CD8-positive, alpha-beta memory T cell (primary cell): ENCODE data around the gene NOP56. TPM values are rescaled to one million over a fixed set of nuclear protein-coding genes. Genes with fewer than 3 reads are reported as not detected.

Experiments used
- CTCF ChIA-PET: fragments of 350-600 bp; sonication (Branson Sonifier 250); formaldehyde crosslinking; loops from one replicate; lab custom pipeline; 2021; ENCODE audit warnings: antibody characterized with exemption; lab: Charles Lee
- POLR2A ChIA-PET: fragments of 350-600 bp; sonication (Branson Sonifier 250); formaldehyde crosslinking; loops from one replicate; lab custom pipeline; 2021; ENCODE audit warnings: antibody characterized with exemption; lab: Charles Lee
- DNase-seq, 5 donors: peaks; one replicate each; pipeline versions ENCODE4 v3.0.0 to v3.0.0-alpha.2; 2020 to 2022; ENCODE audit warnings: mixed read lengths in 1 of 5
- H3K27ac ChIP-seq: one replicate; pipeline ENCODE4 v1.7.0; 2013; ENCODE audit warnings: low read depth, mild to moderate bottlenecking, low read length, moderate library complexity
- H3K27me3 ChIP-seq: 2 replicates; pipeline ENCODE4 v1.7.0; 2013; ENCODE audit warnings: low read length, mild to moderate bottlenecking; ENCODE audit not compliant: insufficient read depth, poor library complexity, severe bottlenecking
- H3K36me3 ChIP-seq: 2 replicates; pipeline ENCODE4 v1.7.0; 2013; ENCODE audit warnings: mild to moderate bottlenecking, low read length, moderate library complexity; ENCODE audit not compliant: insufficient read depth
- H3K4me1 ChIP-seq: 2 replicates; pipeline ENCODE4 v1.7.0; 2013; ENCODE audit warnings: mild to moderate bottlenecking, low read length, moderate library complexity; ENCODE audit not compliant: insufficient read depth
- H3K4me3 ChIP-seq: 2 replicates; pipeline ENCODE4 v1.7.0; 2013; ENCODE audit warnings: mild to moderate bottlenecking, low read length
- H3K9me3 ChIP-seq: 2 replicates; pipeline ENCODE4 v1.7.0; 2013; ENCODE audit warnings: mild to moderate bottlenecking, low read length
- H3K27ac Mint-ChIP-seq, 8 donors: one replicate each; pipeline ENCODE4 v1.8.0; 2020 to 2021; ENCODE audit warnings: mixed read lengths in 8 of 8, mild to moderate bottlenecking in 6 of 8, inconsistent platforms in 3 of 8, moderate library complexity in 3 of 8
- H3K27me3 Mint-ChIP-seq, 2 donors: one replicate each; pipeline ENCODE4 v1.8.0; 2020 to 2021; ENCODE audit warnings: mixed read lengths in 2 of 2, mild to moderate bottlenecking in 1 of 2, moderate library complexity in 1 of 2
- H3K36me3 Mint-ChIP-seq, 3 donors: one replicate each; pipeline ENCODE4 v1.8.0; 2020 to 2021; ENCODE audit warnings: mixed read lengths in 3 of 3, inconsistent platforms in 1 of 3, mild to moderate bottlenecking in 1 of 3
- H3K4me1 Mint-ChIP-seq, 3 donors: one replicate each; pipeline ENCODE4 v1.8.0; 2020 to 2021; ENCODE audit warnings: mixed read lengths in 3 of 3, inconsistent platforms in 1 of 3, mild to moderate bottlenecking in 1 of 3
- H3K4me3 Mint-ChIP-seq, 7 donors: one replicate each; pipeline ENCODE4 v1.8.0; 2020 to 2021; ENCODE audit warnings: mixed read lengths in 7 of 7, mild to moderate bottlenecking in 6 of 7, moderate library complexity in 4 of 7, inconsistent platforms in 2 of 7
- H3K9me3 Mint-ChIP-seq, 5 donors: one replicate each; pipeline ENCODE4 v1.8.0; 2020 to 2022; ENCODE audit warnings: mixed read lengths in 5 of 5, mild to moderate bottlenecking in 3 of 5, moderate library complexity in 2 of 5, inconsistent platforms in 1 of 5
- polyA plus RNA-seq: library from polyadenylated mRNA; unstranded; fragments of 300-500 nt; fragmentation: Illumina TruSeq; gene quantifications from one replicate; pipeline ENCODE4 v1.2.3, GENCODE V29; 2021
- total RNA-seq, 2 experiments: library from RNA; stranded (reverse); gene quantifications; one replicate each; pipeline ENCODE4 v1.2.3, GENCODE V29; 2021

The NOP56 gene
- total and polyA plus RNA-seq, 3 experiments from 2014 or later: 106 to 920 (median 888) TPM

DNA sequence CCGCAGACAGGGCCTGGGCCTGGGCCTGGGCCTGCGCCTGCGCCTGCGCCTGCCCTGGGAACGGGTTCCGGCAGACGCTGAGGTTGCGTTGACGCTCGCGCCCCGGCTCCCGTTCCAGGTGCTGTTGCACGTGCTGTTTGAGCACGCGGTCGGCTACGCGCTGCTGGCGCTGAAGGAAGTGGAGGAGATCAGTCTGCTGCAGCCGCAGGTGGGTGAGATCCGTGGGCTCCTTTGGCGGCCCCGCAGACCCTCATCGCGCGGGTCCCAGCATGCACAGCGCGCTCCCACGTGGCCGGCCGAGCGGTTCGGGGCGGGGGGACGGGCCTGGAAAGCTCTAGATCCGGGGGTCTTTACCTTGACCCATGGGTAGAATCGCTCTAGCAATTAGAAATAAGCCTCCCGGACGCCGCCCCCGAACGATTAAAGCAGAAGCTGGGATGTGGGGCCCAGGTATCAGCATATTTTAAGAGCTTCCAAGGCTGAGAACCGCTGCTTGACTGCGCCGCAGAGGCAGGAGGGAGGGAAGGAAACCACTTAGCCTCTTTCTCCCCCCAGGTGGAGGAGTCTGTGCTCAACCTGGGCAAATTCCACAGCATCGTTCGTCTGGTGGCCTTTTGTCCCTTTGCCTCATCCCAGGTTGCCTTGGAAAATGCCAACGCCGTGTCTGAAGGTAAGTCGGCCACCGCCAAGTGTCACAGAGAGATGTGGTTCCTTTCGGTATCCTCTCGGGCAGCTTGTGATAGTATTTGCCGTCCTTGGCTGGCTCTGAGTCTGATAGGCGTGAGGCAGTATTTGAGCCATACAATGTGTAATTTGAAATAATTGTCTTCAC is 508 bp downstream of the NOP56 start:
- H3K36me3 ChIP-seq: peaks cover 41% of the 10 kb centered on the region
- H3K4me3 Mint-ChIP-seq: peak overlapping the region; percentile 87 to 94 (median 90)
- no peaks in the 10 kb centered on the region for H3K9me3 ChIP-seq
- CTCF ChIA-PET: interaction anchor here (0.6 to 2.7 kb wide), 8 partner anchors 11 to 187 kb away, joined by 3 to 21 read pairs (median 4); partner anchors contain the start of genes IDH3B and SNRPB
- POLR2A ChIA-PET: interaction anchor here (0.8 to 5.0 kb wide), 6 partner anchors 11 to 220 kb away, joined by 3 to 70 read pairs (median 7); partner anchors contain the start of genes IDH3B and SNRPB
- peak overlapping the region; percentile 96 for H3K4me3 ChIP-seq
- peak overlapping the region; percentile 81 for H3K27ac ChIP-seq
- no peaks in the 10 kb centered on the region for H3K27me3 ChIP-seq
- peak in 1 of 5 donors; percentile 41 for DNase-seq
- H3K27me3 Mint-ChIP-seq: peaks cover 0 to 2% of the 10 kb centered on the region in 2 donors
- no peaks in the 10 kb centered on the region for H3K9me3 Mint-ChIP-seq
- H3K4me1 Mint-ChIP-seq: peaks cover 28 to 46% (median 30%) of the 10 kb centered on the region in 3 donors
- H3K27ac Mint-ChIP-seq: peak overlapping the region; percentile 76 to 87 (median 84)
- H3K36me3 Mint-ChIP-seq: peaks cover 18 to 49% (median 20%) of the 10 kb centered on the region in 3 donors
- H3K4me1 ChIP-seq: peaks cover 28% of the 10 kb centered on the region

DNA sequence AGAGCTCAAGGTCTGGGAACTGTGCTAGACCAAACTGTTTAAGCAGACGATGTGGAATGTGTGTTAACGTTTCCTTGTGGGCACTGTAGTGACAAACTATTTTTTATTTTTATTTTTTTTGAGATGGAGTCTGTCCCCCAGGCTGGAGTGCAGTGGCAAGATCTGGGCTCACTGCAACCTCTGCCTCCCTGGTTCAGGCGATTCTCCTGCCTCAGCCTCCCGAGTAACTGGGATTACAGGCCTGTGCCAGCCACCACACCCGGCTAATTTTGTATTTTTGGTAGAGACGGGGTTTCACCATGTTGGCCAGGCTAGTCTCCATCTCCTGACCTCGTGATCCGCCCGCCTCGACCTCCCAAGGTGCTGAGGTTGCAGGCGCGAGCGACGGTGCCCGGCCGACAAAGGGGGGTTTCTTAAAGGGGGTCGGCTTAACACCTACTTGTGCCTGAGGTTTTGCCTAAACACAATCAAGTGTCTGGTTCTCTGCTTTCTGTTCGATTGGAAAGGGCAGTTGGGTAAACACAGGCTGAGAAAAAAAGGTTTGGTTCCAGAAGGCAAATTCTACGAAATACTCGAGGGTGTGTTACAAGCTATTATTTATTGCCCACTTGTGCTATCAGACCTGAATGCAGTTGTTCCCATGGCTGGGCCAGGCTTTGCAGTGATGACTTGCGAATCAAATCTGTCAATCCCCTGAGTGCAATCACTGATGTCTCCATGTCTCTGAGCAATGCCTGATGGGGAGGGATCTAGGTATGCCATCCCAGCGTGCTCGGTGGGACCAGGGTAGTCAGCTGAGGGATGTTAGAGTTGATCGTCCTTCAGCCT is 1.3 kb downstream of the NOP56 start:
- peaks cover 28% of the 10 kb centered on the region for H3K4me1 ChIP-seq
- H3K9me3 Mint-ChIP-seq: no peaks in the 10 kb centered on the region
- ChIA-PET CTCF (interaction anchor here (0.6 to 2.7 kb wide), 4 partner anchors 10 to 186 kb away, joined by 3 to 21 read pairs (median 3); partner anchors contain the start of gene IDH3B), POLR2A (interaction anchor here (0.8 to 5.0 kb wide), 4 partner anchors 10 to 219 kb away, joined by 3 to 70 read pairs (median 13); partner anchors contain the start of genes IDH3B and SNRPB)
- DNase-seq: no peak
- peak overlapping the region; percentile 96 for H3K4me3 ChIP-seq
- no peaks in the 10 kb centered on the region for H3K27me3 ChIP-seq
- H3K4me1 Mint-ChIP-seq: peaks cover 28 to 46% (median 30%) of the 10 kb centered on the region in 3 donors
- peak overlapping the region; percentile 76 to 94 (median 85) for H3K27ac Mint-ChIP-seq
- no peaks in the 10 kb centered on the region for H3K9me3 ChIP-seq
- H3K27ac ChIP-seq: peak overlapping the region; percentile 81
- peaks cover 18 to 57% (median 21%) of the 10 kb centered on the region in 3 donors for H3K36me3 Mint-ChIP-seq
- peaks cover 50% of the 10 kb centered on the region for H3K36me3 ChIP-seq
- H3K27me3 Mint-ChIP-seq: peaks cover 0 to 3% of the 10 kb centered on the region in 2 donors
- H3K4me3 Mint-ChIP-seq: peak overlapping the region; percentile 87 to 94 (median 90)

DNA sequence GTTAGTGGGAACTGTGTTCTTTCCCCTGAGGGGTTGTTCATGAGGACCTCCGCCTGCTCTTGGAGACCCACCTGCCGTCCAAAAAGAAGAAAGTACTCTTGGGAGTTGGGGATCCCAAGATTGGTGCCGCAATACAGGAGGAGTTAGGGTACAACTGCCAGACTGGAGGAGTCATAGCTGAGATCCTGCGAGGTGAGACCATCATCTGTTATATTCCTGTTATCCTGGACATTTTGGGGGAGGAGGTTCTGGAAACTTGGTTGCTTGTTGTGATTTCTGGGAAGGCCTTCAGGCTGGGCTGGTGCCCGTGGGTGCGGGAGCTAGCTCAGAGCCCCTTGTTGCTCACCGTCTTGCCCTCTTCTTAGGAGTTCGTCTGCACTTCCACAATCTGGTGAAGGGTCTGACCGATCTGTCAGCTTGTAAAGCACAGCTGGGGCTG is 2.0 kb downstream of the NOP56 start:
- H3K4me1 ChIP-seq: peaks cover 28% of the 10 kb centered on the region
- H3K27ac Mint-ChIP-seq: peak overlapping the region in 7 of 8 donors; percentile 59 to 94 (median 82)
- no peaks in the 10 kb centered on the region for H3K9me3 ChIP-seq
- H3K27me3 Mint-ChIP-seq: peaks cover 0 to 4% of the 10 kb centered on the region in 2 donors
- H3K36me3 ChIP-seq: peaks cover 56% of the 10 kb centered on the region
- H3K27ac ChIP-seq: peak overlapping the region; percentile 81
- no peak overlapping the region for H3K4me3 ChIP-seq
- H3K4me3 Mint-ChIP-seq: peak overlapping the region; percentile 87 to 94 (median 90)
- H3K36me3 Mint-ChIP-seq: peaks cover 18 to 63% (median 24%) of the 10 kb centered on the region in 3 donors
- H3K4me1 Mint-ChIP-seq: peaks cover 27 to 46% (median 30%) of the 10 kb centered on the region in 3 donors
- no peaks in the 10 kb centered on the region for H3K9me3 Mint-ChIP-seq
- H3K27me3 ChIP-seq: no peaks in the 10 kb centered on the region
- ChIA-PET CTCF (interaction anchor here (1.3 kb wide), 1 partner anchor 89 kb away, joined by 3 read pairs; no protein-coding TSS in a partner anchor), POLR2A (interaction anchor here (5.0 kb wide), 1 partner anchor 10 kb away, joined by 70 read pairs; the partner anchor contains the start of gene IDH3B)
- no peak for DNase-seq

DNA sequence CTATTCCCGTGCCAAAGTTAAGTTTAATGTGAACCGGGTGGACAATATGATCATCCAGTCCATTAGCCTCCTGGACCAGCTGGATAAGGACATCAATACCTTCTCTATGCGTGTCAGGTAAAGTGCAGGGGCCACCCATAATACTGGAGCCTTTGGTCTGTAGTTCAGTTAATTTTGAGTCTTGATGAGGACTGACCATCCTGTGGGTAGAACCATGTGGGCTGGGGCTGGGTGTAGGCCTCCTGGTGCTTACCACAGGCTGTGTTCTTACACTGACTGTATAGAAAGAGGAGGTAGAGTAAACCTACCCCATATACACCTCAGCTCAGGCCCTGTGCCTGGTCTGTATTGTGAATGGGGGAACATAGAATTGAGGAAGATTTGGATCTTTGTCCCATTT is 2.4 kb downstream of the NOP56 start:
- Histone ChIP-seq H3K4me3 (no peak overlapping the region), H3K27me3 (no peaks in the 10 kb centered on the region), H3K27ac (no peak overlapping the region), H3K9me3 (no peaks in the 10 kb centered on the region), H3K4me1 (peaks cover 28% of the 10 kb centered on the region), H3K36me3 (peaks cover 60% of the 10 kb centered on the region)
- ChIA-PET POLR2A (interaction anchor here (5.0 kb wide), 1 partner anchor 9 kb away, joined by 70 read pairs; the partner anchor contains the start of gene IDH3B), CTCF (no interaction called here)
- peaks cover 0 to 4% of the 10 kb centered on the region in 2 donors for H3K27me3 Mint-ChIP-seq
- peaks cover 18 to 68% (median 28%) of the 10 kb centered on the region in 3 donors for H3K36me3 Mint-ChIP-seq
- peaks cover 26 to 42% (median 30%) of the 10 kb centered on the region in 3 donors for H3K4me1 Mint-ChIP-seq
- H3K27ac Mint-ChIP-seq: peak overlapping the region; percentile 59 to 94 (median 83)
- H3K9me3 Mint-ChIP-seq: no peaks in the 10 kb centered on the region
- no peak for DNase-seq
- peak overlapping the region; percentile 87 to 94 (median 90) for H3K4me3 Mint-ChIP-seq

DNA sequence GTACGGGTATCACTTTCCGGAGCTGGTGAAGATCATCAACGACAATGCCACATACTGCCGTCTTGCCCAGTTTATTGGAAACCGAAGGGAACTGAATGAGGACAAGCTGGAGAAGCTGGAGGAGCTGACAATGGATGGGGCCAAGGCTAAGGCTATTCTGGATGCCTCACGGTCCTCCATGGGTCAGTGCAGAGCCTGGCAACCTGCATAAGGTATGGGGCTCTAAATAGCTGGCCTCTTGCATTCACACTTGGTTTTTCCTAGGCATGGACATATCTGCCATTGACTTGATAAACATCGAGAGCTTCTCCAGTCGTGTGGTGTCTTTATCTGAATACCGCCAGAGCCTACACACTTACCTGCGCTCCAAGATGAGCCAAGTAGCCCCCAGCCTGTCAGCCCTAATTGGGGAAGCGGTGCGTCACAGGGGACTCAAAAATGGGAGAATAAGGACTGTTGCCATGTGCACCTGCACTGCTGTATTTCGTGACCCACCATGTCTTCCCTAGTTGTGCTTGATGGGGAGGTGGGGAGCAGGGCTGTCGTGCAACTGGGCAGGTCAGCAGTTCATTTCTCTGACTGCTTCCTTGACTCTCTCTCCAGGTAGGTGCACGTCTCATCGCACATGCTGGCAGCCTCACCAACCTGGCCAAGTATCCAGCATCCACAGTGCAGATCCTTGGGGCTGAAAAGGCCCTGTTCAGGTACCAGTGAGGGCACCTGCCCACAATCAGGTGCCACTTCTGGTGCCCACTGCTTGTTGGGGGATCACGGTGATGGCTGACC is 3.1 kb downstream of the NOP56 start:
- Histone ChIP-seq H3K36me3 (peaks cover 67% of the 10 kb centered on the region), H3K4me3 (no peak overlapping the region), H3K4me1 (peaks cover 28% of the 10 kb centered on the region), H3K9me3 (no peaks in the 10 kb centered on the region), H3K27ac (no peak overlapping the region), H3K27me3 (no peaks in the 10 kb centered on the region)
- ChIA-PET CTCF (interaction anchor here (2.1 kb wide), 1 partner anchor 8 kb away, joined by 6 read pairs; no protein-coding TSS in a partner anchor), POLR2A (interaction anchor here (5.0 kb wide), 1 partner anchor 9 kb away, joined by 70 read pairs; the partner anchor contains the start of gene IDH3B)
- Mint-ChIP-seq H3K4me1 (peaks cover 24 to 36% (median 27%) of the 10 kb centered on the region in 3 donors), H3K9me3 (no peaks in the 10 kb centered on the region), H3K36me3 (peaks cover 18 to 75% (median 28%) of the 10 kb centered on the region in 3 donors), H3K4me3 (peak overlapping the region in 1 of 7 donors; percentile 60), H3K27me3 (peaks cover 0 to 4% of the 10 kb centered on the region in 2 donors), H3K27ac (peak overlapping the region in 5 of 8 donors; percentile 23 to 91 (median 82))
- no peak for DNase-seq

DNA sequence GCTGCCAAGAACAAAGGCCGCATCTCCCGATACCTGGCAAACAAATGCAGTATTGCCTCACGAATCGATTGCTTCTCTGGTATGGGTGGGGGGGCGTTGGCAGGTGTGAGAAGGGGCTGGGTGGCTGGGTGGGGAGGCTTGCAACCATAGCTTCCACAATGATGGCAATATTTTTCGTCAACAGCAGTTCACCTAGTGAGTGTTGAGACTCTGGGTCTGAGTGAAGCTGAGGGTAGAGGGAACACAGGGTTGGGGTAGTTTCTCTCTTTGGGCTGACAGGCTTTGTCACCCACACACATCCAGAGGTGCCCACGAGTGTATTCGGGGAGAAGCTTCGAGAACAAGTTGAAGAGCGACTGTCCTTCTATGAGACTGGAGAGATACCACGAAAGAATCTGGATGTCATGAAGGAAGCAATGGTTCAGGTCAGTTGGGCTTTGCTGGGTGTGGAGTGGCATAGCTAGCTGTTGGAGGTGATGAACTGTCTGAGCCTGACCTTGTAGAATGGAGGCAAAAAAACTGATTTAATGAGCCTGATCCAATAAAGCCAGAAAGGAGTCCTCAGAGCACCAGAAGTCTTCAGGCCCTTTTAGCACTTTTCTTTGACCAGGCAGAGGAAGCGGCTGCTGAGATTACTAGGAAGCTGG is 4.2 kb downstream of the NOP56 start:
- peak overlapping the region in 2 of 7 donors; percentile 48 to 60 for H3K4me3 Mint-ChIP-seq
- peaks cover 76% of the 10 kb centered on the region for H3K36me3 ChIP-seq
- ChIA-PET POLR2A (no interaction called here), CTCF (interaction anchor here (2.1 kb wide), 1 partner anchor 9 kb away, joined by 6 read pairs; no protein-coding TSS in a partner anchor)
- no peaks in the 10 kb centered on the region for H3K27me3 ChIP-seq
- no peak overlapping the region for H3K4me3 ChIP-seq
- DNase-seq: no peak
- peaks cover 0 to 4% of the 10 kb centered on the region in 2 donors for H3K27me3 Mint-ChIP-seq
- H3K27ac ChIP-seq: no peak overlapping the region
- H3K4me1 Mint-ChIP-seq: peaks cover 21 to 30% (median 23%) of the 10 kb centered on the region in 3 donors
- peaks cover 18 to 85% (median 33%) of the 10 kb centered on the region in 3 donors for H3K36me3 Mint-ChIP-seq
- H3K27ac Mint-ChIP-seq: peak overlapping the region in 2 of 8 donors; percentile 48 to 82
- H3K9me3 ChIP-seq: no peaks in the 10 kb centered on the region
- H3K9me3 Mint-ChIP-seq: no peaks in the 10 kb centered on the region
- H3K4me1 ChIP-seq: peaks cover 20% of the 10 kb centered on the region
